Cardiac muscle cell (in vitro differentiated cells and primary cell): ENCODE measurements around the gene DOK6. TPM values are rescaled to one million over a fixed set of nuclear protein-coding genes. Genes with fewer than 3 reads are reported as not detected.

Source experiments
- DNase-seq, 2 donors: peaks; one replicate each; pipeline versions ENCODE4 v3.0.0 to v3.0.0-alpha.2; 2010 to 2017; ENCODE audit warnings: low read depth in 1 of 2, low spot score in 1 of 2
- H3K27ac ChIP-seq: fragments of 200-600 bp; sonication (generic); 2 replicates; pipeline ENCODE4 v1.5.1; 2016
- H3K27me3 ChIP-seq: fragments of 200-600 bp; sonication (generic); 2 replicates; pipeline ENCODE4 v1.6.0; 2016; ENCODE audit warnings: control low read depth
- H3K36me3 ChIP-seq: fragments of 200-600 bp; sonication (generic); 2 replicates; pipeline ENCODE4 v1.5.1; 2016; ENCODE audit warnings: control low read depth
- H3K4me1 ChIP-seq: fragments of 200-600 bp; sonication (generic); 2 replicates; pipeline ENCODE4 v1.8.1; 2017; ENCODE audit warnings: low read depth, mild to moderate bottlenecking, mixed run types
- H3K4me3 ChIP-seq: fragments of 200-600 bp; sonication (generic); 2 replicates; pipeline ENCODE4 v1.5.1; 2016; ENCODE audit warnings: mild to moderate bottlenecking
- H3K9me3 ChIP-seq: fragments of 200-600 bp; sonication (generic); 2 replicates; pipeline ENCODE4 v1.5.1; 2017; ENCODE audit warnings: low read depth, mild to moderate bottlenecking, control low read depth
- CTCF ChIP-seq: IDR thresholded peaks from 2 replicates; pipeline ENCODE4 v1.5.1; 2012; ENCODE audit warnings: low read depth, mild to moderate bottlenecking, low read length
- polyA plus RNA-seq: library from polyadenylated mRNA; unstranded; fragments of >200 nt; fragmentation: Nextera tagmentation; extraction: Ambion mirVana; gene quantifications from 2 replicates; pipeline ENCODE4 v1.2.1, GENCODE V29; 2016
- total RNA-seq: library from RNA; depleted of rRNA; stranded (reverse); fragments of >200 nt; gene quantifications from 2 replicates; pipeline ENCODE4 v1.2.3, GENCODE V29; 2016

Gene DOK6
- total and polyA plus RNA-seq, 2 experiments from 2014 or later = 13.2 to 13.9 TPM

GRCh38 chr18:69866212-69866611, 465.5 kb downstream of the DOK6 start:
- no peak for DNase-seq
- Histone ChIP-seq H3K4me3 (no peak overlapping the region), H3K4me1 (peaks cover under 1% of the 10 kb centered on the region), H3K36me3 (no peaks in the 10 kb centered on the region), H3K9me3 (no peaks in the 10 kb centered on the region), H3K27ac (no peak overlapping the region), H3K27me3 (no peaks in the 10 kb centered on the region)
- TF ChIP-seq CTCF = no peak

- no peak overlapping the region for H3K4me3 ChIP-seq
- H3K4me1 ChIP-seq = peaks cover 4% of the 10 kb centered on the region
- TF ChIP-seq CTCF = no peak
- H3K9me3 ChIP-seq = no peaks in the 10 kb centered on the region
- H3K27me3 ChIP-seq = no peaks in the 10 kb centered on the region
- H3K27ac ChIP-seq = no peak overlapping the region
- DNase-seq = no peak
- no peaks in the 10 kb centered on the region for H3K36me3 ChIP-seq
These were observed 470.0 kb downstream of the DOK6 start for GRCh38 chr18:69870736-69871135.

- Histone ChIP-seq H3K27me3 (no peaks in the 10 kb centered on the region), H3K4me1 (peaks cover 4% of the 10 kb centered on the region), H3K9me3 (no peaks in the 10 kb centered on the region), H3K27ac (no peak overlapping the region), H3K36me3 (no peaks in the 10 kb centered on the region), H3K4me3 (no peak overlapping the region)
- TF ChIP-seq CTCF = no peak
- DNase-seq = no peak
These were observed 470.7 kb downstream of the DOK6 start for GRCh38 chr18:69871363-69871762.

GRCh38 chr18:69872661-69873060, 472.0 kb downstream of the DOK6 start:
- no peak overlapping the region for H3K27ac ChIP-seq
- H3K9me3 ChIP-seq = no peaks in the 10 kb centered on the region
- no peaks in the 10 kb centered on the region for H3K36me3 ChIP-seq
- no peaks in the 10 kb centered on the region for H3K27me3 ChIP-seq
- no peak overlapping the region for H3K4me3 ChIP-seq
- DNase-seq = peak in 1 of 2 donors; percentile 8
- TF ChIP-seq CTCF = no peak
- peaks cover 4% of the 10 kb centered on the region for H3K4me1 ChIP-seq

- Histone ChIP-seq H3K36me3 (no peaks in the 10 kb centered on the region), H3K9me3 (no peaks in the 10 kb centered on the region), H3K27ac (no peak overlapping the region), H3K27me3 (no peaks in the 10 kb centered on the region), H3K4me1 (peaks cover 4% of the 10 kb centered on the region), H3K4me3 (no peak overlapping the region)
- TF ChIP-seq CTCF = no peak
- peak in 1 of 2 donors; percentile 69 for DNase-seq
These were observed 473.4 kb downstream of the DOK6 start for GRCh38 chr18:69874058-69874457.

- Histone ChIP-seq H3K9me3 (no peaks in the 10 kb centered on the region), H3K36me3 (no peaks in the 10 kb centered on the region), H3K4me3 (no peak overlapping the region), H3K27me3 (no peaks in the 10 kb centered on the region), H3K4me1 (peaks cover 1% of the 10 kb centered on the region), H3K27ac (no peak overlapping the region)
- TF ChIP-seq CTCF = no peak
- no peak for DNase-seq
These were observed 475.8 kb downstream of the DOK6 start for GRCh38 chr18:69876490-69876889.
